HG02973 (cell line): ENCODE data around the gene HSPB9.
A peak's percentile ranks its signal among the peaks of the same experiment; 100 is the strongest.
"Not testable (repeated sequence)": the region's sequence is repeated elsewhere in the genome, so short reads cannot be mapped to it uniquely, and the experiment has no call there.

ENCODE experiments used
- ATAC-seq: cut with Tn5 transposase; IDR thresholded peaks from one replicate; pipeline ENCODE4 v1.9.1; 2021; ENCODE audit warnings: moderate library complexity; ENCODE audit not compliant: unreplicated experiment

The HSPB9 gene

DNA sequence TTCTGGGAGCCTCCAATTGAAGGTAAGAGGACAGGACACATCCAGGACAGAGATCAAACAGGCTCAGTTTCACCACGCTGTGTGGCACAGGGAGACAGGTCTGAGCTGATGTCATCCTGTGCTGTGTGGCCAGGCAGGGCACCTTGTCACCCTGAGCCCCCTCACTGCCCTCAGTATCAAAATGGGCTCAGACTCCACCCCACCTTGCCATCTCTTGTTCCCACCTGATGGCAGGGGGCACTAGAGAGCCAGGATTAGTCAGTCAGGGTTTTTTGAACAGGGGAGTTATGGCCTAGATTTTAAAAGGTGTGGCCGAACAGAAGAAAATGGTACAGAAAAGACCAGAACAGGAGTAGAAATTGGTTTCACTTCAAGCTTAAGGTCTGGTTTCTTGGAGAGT is 4.1 kb upstream of the HSPB9 start:
- ATAC-seq, result no peak

DNA sequence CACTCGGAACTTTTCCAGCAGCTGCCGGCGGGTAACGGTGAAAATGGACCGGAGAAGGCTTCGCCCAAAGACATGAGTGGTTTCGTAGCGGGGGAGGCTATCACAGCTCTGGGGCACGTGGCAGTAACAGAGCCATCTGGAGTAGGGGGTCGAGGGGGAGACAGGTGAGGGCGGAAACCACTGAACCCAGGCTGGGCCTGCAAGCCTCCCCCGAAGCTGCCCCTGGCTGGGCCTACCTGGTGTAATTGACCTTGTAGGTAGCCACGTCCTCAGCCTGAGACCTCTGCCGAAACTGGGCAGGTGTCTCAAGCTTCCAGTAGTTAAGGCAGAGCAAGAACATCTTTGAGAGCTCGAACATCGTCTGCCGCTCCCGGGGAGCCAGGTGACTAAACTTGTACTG is 3.3 kb upstream of the HSPB9 start:
- ATAC-seq, result no peak

DNA sequence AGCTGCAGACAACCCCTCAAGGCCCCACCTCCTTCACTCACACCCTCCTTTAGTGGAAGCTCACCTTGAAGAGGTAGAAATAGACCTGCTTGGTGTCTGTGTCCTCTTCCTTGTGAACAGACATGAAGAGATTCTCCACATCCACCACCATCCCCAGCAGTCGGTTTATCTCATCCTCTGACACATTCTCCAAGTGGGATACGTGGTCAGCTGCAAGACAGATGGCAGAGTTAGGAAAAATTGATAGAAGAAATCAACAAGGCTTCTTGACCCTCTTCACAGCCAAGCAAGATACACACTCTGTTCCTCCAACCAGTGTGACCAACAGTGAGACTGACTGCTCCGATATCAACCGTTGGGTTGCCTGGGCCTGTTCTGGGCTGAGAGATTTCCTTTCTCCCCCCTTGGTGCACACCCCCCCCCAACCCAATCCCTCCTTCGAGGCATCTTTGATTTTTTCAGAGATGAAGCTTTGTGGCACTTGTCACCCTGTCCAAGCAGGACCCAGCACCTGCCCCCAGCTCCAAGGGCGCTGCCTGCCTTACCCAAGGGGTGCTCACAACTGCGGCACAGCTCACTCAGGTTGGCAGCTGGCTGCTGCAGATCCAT is 2.3 kb upstream of the HSPB9 start:
- ATAC-seq, result no peak

DNA sequence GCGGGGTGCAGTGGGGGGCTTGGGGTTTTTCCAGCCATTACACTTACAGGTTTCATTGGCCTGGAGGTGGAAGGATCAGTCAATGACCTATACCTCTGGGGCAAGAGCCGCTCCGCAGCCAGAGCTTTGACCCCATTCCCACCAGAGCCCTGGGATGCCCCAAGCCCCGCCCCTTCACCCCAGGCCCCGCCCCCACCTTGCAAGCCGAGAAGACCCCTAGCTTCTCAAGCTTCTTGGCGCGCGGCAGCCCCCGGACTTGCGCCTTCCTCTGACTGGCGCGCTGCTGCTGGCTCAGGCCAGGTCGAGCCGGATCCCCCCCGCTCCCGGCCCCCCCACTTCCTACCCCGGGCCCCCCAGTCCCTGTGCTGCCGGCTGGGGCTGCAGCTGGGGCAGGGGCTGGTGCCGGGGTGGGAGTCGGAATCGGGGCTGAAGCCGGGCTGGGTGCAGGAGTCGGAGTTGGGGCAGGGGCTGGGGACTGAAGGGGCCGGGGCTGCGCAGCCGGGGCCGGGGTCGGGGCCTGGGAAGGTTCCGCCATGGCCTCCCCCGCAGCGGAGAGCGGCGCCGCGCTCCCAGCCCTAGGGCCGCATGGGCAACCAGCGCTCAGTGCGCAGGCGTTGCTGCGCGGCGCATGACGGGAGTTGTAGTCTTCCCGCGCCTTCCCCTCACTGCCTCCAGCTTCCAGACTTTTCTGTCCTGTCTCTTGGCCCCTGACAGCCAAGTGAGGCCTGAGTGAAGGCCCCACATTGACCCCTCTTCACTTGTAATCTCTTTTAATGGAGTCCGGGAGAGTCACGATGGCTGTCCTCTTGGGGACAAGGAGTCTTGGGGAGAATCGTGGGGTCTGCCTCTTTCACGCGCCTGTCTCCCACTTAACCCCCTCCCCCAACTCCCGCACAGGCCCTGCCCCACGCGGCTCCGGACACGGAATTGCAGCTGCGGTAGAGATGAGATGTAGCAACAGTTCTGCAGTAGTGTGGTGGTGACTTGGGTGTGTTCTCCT is 1.5 kb upstream of the HSPB9 start, which contains the start of gene KAT2A:
Gene KAT2A (minus strand): TSS at position 598 of the 1,000 bp plus-strand sequence. CDS start 63 bp downstream, at position 535.
- ATAC-seq, result peak; percentile 49

DNA sequence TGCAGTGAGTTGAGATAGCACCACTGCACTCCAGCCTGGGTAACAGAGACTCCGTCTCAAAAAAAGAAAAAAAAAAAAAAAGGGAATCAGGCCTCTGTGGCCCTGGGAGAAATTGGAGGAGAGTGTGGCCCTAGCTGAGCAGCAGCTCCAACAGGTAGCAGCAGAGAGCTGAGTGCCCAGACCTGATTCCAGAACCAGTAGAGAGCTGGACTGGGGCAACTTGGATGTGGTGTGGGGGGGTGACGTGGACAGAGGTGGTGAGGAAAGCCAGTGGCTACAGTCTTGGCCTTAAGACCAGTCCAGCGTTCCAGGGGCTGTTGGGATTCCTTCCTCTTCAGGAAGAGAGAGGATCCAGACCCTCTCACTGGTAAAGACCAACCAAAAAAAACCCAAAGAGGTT is 1.7 kb downstream of the HSPB9 start:
- ATAC-seq, result no peak

DNA sequence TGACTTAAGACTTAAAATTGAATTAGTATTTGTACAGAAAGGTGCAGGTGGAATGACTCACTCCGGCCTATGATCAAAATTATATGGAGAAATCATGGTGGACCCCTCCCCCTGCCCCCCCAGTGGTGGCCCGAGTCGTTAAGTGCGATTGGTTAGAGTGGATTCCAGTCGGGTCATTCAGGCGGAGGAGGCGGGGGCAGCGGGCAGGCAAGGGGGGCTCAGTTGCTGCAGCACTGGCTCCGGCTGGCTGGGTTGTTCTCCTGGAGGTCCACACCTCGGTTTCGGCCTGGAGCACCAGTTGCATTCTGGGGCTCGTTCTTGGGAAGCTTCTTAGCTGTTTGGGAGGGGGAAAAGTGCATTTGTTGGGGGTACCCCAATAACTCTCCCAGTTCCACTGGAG is 3.0 kb downstream of the HSPB9 start:
- no peak for ATAC-seq

DNA sequence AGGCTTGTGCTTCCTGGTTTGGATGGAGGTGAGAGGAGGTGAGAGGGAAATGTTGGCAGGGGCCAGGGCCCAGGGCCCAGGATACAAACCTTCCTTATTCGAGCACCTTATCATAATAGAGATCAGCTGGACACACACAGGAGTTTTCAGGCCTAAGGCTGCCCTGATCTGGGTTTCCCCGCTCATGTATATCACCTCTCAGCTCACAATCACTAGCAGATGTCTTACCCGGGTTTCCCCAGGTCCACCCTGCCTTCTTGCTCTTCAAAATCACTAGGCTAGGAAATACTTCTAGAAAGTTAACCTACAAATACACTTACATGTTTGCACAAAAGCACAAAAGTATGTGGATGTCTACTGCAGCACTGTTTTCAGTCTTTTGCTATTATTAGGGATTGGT is 4.2 kb downstream of the HSPB9 start:
- ATAC-seq, result no peak

DNA sequence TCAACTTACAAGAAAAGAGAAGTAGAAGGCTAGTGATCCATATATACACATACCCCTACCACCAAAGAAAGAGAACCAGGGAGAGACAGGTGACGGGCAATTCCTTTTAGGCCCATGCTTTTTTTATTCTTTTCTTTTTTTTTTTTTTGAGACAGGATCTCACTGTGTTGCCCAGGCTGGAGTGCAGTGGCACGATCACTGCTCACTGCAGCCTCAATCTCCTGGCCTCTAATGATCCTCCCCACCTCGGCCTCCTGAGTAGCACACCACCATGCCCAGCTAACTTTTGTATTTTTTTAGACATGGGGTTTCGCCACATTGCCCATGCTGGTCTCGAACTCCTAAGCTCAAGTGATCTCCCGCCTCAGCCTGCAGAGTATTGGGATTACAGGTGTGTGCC is 4.8 kb downstream of the HSPB9 start:
- no peak for ATAC-seq

DNA sequence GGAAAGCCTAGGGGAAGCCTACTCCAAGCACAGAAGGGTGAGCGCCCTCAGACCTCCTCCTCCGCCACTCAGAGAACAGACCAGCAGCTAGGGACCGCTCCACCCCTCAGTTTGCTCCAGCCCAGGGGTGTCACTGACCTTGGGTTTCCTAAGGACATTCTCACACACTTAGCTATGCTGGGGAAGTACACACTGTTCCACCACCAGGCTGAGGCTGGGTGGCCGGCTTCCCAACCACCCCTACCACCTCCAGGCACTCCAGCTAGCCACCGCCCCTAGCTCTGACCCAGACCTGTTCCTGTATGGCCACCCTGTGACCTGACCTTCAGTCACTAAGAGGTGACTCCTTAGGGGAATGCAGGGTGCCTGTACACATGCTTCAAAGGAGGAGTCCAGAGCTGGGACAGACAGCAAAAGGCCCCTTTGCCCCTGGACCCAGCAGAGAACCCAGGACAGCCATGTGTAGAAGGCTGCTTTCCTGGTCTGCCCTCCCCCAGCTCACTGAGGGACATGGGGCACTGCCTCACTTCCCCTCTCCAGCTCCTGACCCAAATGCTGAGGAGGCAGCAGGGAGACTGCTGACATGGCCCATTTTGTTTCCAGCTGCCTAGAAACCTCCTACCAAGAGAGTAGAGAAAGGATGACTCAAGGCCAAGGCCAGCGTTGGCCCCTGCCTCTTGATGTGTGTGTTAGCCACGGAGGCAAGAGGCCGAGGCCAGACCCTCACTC is 6.7 kb downstream of the HSPB9 start:
- ATAC-seq, result no peak

DNA sequence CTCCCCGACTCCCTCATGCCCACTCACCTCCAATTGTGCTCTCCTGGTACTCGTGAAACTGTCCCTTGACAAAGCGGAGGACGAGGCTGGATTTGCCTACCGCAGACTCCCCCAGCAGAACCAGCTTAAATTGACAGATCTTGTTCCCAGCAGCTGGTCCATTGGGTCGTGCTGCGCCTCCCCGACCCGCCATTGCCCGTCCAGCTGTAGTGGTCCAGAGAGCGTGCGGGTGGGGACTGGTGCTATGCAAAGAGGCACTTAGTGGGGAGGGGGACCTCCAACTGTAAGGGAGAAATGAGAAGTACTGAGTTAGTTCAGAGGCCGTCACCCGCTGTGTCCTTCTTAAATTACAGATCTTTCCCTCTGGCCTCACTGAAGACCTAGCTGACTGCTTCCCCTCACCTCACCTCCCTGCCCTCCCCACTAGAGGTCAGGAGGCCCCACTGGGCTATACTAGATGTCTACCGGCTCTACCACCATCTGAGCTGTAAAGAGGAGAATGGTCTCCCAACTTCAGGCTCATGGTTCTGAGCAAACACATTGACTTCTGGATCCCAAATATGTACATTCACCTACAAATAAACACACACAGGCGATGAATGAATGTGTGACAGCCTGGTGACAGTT is 7.8 kb downstream of the HSPB9 start:
- ATAC-seq, result no peak

DNA sequence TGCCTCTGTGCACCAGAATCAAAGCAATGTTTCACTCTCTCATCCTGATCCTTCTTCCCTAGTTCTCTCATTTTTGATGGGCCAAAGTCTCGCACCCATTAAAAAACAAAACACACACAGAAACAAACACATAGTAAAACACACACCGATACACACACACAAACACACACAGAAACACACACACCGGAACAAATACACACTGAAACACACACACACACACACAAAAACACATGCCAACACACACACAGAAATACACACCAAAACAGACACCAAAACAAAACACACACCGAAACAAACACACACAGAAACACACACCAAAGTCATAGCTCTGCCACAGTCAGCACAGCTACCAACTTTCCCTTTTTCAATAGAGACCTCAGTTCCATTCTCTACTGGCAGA is 8.6 kb downstream of the HSPB9 start:
- ATAC-seq, result no peak

DNA sequence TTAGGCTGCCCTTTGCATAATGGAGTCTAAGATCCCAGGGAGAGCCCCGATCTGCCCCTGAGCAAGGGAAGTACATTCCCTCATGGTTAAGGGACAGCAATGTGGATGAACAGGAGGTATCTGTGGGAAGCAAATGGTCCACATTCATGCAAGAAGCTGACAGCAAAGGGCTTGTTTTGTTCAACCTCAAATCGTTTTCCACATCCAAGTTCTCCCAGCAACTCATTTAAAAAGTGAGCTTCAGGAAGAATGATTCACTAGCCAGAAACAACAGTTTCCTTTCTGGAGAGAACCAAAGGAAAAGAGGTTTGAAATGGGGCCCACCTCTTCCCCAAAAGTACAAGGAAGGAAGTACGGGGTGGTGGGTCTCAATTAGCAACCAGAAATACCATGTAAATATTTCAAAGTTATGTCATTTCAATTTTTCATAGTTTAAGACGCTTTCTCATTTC is 9.4 kb downstream of the HSPB9 start:
- no peak for ATAC-seq

DNA sequence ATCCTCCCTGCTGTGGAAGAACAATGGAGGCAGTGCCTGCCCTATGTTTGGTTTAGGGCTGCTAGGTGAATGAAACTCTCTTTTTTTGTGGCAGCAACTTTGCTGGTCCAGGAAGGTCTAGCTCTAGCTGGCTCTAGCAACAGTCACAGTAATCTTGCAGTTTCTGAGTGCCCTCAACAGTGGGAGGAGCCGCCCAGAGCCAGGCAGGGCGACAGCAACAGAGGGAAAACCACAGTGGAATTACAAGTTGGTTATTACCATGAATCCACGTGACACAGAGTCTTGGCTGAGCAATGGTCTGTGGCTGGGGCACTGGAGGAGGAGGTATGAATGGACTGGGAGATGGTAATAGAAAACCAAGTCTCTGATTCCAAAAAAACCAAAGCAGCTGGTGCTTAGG is 10.3 kb downstream of the HSPB9 start:
- ATAC-seq, result no peak

DNA sequence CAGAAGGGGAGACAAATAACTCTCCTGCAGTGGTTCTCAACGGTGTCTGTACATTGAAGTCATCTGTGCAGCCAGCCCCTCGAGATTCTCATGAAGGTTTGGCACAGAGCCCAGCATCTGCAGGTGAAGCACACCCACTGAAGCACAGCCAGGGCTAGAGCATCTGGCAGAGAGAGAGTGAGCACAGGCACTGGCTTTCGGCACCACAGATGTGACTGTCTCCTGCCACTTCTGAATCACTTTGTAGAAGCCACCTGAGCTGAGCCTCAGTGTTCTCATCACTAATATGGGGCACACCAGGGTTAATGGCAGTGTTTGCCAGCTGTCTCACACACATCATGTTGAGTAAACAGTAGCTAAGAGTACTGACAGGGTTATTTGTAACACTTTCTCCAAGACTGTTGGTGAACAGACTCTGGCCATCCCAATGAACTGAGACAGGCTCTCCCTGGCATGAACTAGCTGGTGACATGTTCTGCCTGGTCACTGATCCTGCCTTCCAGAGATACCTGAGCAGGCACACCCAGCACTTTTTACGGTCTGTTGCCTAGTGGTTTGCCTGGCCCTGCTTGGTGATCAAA is 10.9 kb downstream of the HSPB9 start:
- no peak for ATAC-seq

DNA sequence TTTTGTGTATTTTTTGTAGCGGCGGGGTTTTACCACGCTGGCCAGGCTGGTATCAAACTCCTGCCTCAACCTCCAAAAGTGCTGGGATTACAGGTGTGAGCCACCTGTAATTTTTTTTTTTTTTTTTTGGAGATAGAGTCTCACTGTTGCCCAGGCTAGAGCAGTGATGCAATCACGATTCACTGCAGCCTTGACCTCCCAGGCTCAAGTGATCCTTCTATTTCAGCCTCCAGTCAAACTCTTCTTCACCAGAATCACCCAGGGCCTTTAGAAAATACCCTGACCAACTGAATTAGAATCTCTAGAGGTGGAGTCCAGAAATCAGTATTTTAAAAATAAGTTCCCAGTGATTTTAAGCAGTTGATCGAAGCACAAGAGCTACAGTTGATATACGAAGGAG is 12.5 kb downstream of the HSPB9 start:
- no peak for ATAC-seq

DNA sequence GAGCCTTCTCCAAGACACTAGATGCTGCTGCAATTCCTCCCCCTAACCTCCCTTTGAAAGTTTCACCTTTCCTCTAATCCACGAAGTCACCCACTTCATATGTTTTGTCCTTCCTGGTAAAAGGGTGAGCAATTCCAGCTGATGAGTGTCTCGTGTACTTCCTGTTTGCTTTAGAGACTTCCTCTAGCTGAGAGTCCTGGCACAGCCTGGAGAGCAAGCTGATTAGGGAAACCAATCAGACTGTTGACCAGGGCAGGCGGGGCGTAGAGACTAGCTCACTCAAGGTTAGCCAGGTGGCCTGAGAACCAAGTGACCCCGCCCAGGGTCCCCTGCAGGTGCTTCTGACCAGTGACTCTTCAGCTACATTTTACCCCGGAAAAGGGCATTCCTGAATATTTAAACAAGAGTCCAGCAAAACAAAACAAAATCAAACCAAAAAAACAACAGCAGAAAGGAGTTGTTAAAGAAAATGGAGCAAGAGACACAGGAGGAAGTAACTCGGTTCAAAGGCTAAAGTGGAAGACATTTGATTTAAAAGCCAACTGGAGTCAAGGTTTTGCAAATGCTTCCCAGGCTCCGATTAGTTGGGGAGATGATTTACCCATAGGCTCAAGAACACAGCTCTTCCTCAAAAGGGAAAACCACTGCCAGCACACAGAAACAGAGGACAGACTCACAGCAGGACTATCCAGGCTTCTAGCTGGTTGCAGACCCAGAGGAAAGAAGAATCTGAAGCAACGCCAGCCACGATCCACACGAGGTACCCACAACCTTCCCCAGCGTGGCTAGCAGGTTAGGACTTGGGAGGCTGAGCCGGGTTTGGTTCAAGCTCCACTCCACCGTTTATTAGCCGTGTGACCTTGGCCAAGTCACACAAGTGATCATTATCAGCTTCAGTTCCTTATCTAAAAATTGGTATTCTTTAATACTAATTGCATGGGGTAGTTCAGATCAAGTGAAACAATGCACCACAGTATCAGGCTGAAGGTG is 13.4 kb downstream of the HSPB9 start:
- ATAC-seq, result no peak

DNA sequence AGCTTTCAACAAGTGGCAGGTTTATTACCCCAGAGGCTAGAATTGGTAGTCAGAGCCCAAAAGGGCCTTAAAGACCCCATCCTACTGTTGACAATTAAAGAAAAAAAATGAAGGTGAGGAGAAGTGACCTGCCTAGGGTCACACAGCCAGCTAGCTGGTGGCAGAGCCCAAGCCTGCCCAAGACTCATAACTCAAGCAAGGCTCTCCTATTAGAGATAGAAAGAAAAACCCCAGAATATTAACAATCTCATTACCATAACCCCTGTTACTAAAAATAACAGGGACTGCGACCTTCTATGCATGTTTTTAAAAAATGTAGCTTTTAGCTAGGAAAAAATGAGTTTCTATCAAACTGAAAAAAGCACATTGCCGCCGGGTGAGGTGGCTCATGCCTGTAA is 14.0 kb downstream of the HSPB9 start:
- no peak for ATAC-seq

DNA sequence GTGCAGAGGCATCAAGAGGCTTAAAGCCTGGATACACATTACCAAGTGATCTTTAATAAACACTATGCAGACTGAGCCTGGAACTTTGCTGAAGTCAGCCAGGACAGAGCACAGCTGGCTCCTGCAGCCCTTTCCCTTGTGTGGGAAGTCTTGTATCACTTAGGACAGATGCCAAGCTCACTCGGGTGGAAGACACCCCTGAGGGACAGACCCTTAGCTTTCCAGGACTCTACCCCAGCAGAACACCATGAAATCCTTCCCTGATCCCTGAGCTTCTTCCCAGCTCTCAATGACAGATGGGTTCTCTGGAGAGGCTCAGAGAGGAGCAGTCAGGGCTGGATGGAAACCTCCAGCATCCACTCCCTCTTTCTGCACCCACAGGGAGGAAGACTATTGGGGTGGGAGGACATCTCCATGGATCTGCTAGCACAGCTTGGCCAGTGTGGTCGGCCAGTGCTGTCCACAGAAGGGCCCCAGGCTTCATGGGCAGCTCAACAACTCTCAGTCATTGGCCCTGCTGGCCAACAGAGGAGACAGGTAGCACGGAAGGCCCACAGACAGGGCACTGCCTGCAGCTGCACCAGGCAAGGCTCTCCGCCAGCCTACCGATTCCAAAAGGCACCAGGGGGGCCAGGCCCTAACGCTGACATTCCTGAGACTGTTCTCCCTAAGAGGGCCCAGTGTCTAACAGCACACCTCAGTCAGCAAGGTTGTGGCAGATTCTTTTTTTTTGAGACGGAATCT is 16.3 kb downstream of the HSPB9 start:
- no peak for ATAC-seq

DNA sequence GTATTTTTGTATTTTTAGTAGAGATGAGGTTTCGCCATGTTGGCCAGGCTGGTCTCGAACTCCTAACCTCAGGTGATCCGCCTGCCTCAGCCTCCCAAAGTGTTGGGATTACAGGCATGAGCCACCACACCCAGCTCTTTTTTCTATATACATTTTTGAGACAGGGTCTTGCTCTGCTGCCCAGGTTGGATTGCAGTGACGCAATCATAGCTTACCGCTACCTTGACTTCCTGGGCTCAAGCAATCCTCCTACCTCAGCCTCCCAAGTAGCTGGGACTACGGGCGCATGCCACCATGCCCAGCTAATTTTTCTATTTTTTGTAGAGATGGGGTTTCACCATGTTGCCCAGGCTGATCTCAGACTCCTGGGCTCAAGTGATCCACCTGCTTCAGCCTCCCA is 18.1 kb downstream of the HSPB9 start:
- not testable (repeated sequence) for ATAC-seq
